ENCODE results near the gene DMWD.
"Not testable (repeated sequence)": the region's sequence is repeated elsewhere in the genome, so short reads cannot be mapped to it uniquely, and the experiment has no call there.

The DMWD gene

GRCh38 chr19:45815481-45816216 is 23.0 kb upstream of the DMWD start:
- no peak for DNase-seq (ENCODE audit: low spot score)

- DNase-seq (ENCODE audit: low spot score): no peak
These were observed 22.3 kb upstream of the DMWD start, which contains the start of gene RSPH6A for GRCh38 chr19:45814851-45815480. RSPH6A (minus strand) TSS chr19:45815308; CDS start chr19:45815176, 132 bp downstream.

DNA sequence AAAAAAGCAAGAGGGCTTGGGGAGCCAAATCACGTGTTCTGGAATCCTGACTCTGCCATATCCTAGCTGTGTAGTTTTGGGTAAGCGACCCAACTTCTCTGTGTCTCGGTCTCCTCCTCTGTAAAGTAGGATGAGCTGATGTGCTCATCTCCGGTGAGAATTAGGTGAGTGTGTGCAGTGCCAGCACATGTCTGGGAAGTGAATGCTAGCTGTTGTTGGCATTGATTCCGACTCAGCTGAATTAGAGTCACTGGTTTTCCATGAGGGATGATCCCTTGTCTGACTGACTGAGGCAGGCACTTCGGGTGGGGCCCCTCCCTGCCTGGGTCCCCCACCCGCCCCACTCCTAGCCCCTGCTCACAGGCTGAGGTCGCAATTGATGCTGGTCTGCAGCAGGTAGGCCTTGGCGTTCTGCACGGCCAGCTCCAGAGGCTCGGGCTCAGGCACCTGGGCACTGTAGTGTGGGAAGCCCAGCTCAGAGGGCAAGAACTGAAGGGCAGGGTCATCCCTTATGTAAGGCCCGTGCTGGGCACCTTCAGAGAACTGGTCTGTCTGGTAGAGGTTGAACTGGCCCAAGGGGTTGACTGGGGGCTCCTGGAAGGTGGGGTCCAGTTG is 21.6 kb upstream of the DMWD start:
- no peak for DNase-seq (ENCODE audit: low spot score)

DNA sequence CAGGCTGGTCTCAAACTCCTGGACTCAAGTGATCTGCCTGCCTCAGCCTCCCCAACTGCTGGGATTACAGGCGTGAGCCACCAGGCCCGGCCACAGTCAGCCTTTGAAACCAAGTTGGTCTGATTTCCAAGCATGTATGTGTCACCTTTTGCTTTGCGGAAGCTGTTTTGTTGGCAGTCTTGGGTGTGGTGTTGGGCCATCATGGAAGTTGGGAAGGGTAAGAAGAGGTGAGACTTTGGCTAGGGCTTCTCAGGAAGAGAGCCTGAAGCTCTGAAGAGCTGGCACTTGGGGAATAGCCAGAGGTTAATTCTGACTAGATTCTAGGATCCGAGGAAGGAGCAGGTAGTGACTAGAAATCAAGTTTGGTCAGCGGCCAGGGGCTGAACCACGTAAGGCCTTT is 19.7 kb upstream of the DMWD start:
- no peak for DNase-seq (ENCODE audit: low spot score)

GRCh38 chr19:45809643-45810159 is 17.1 kb upstream of the DMWD start:
- no peak for DNase-seq (ENCODE audit: low spot score)

GRCh38 chr19:45805719-45806118 is 13.1 kb upstream of the DMWD start:
- DNase-seq (ENCODE audit: low spot score): no peak

GRCh38 chr19:45804959-45805230 is 12.2 kb upstream of the DMWD start:
- no peak for DNase-seq (ENCODE audit: low spot score)

DNA sequence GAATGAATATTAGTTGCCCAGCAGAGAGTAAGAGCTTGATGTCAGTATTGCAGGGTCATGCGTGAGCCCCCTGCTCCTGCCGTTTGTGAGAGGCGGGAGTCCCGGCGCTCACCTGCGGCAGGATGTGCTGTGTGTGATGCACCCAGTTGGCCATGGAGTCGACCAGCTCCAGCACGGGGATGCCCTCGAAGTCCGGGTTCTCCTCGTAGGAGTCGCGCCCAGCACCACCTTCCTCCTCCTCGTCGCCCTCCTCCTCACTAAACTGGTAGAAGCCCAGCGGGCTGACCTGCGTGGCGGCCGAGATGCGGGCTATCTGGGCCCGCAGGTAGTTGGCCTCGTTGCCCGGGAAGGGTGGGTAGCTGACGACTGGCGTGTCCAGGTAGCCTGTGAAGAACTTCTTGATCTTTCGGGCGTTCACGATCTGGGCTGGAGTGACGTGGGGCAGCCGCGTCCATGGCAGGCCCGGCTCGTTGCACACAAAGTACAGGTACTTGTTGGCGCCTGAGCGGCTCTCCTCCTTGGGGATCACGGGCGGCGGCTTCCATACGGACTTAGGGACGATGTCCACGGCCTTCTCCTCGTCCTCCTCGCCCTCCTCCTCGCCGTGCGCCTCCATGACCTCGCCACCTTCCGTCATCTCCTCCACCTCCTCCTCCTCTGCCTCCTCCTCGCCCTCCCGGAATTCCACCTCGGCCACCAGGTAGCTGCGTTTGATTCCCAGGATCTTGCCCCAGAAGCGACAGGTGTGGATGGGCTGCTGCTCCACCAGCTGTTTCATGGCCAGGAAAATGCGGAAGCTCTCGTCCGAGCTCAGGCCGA is 11.7 kb upstream of the DMWD start:
- DNase-seq (ENCODE audit: low spot score): no peak

DNA sequence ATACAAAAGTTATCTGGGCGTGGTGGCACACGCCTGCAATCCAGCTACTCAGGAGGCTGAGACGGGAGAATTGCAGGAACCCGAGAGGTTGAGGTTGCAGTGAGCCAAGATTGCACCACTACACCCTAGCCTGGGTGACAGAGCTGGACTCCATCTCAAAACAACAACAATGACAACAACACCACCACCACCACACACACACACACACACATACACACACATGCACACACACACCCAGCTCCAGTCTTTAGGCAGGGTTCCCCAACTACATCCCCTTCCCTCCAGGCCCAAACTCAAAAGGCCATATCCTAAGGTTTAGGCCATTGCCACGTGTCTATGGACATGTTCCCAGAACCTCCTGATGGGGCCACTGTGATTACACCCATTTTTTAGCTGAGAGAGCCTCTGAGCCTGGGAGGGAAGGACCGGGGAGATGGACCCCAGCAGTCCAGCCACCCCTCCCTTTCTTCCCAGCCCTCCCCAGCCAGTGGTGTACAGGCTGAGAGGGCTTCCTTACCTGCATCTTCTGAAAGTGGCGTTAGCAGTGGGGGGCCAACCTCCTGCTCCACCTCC is 9.0 kb upstream of the DMWD start:
- no peak for DNase-seq (ENCODE audit: low spot score)

GRCh38 chr19:45800070-45800553 is 7.5 kb upstream of the DMWD start:
- no peak for DNase-seq (ENCODE audit: low spot score)

DNA sequence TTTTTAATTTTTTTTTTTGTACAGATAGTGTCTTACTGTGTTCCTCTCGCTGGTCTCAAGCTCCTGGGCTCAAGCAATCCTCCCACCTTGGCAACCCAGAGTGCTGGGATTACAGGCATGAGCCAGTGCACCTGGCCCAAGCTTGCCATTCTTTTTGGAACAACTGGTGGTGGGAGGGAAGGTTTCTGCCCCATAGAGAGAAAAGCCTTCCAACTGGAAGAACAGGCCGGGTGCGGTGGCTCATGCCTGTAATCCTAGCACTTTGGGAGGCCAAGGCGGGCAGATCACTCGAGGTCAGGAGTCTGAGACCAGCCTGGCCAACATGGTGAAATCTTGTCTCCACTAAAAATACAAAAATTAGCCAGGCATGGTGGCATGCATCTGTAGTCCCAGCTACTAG is 6.9 kb upstream of the DMWD start:
- not testable (repeated sequence) for DNase-seq (ENCODE audit: low spot score)

- peak; percentile 86 for DNase-seq (ENCODE audit: low spot score)
These were observed 6.4 kb upstream of the DMWD start for GRCh38 chr19:45798995-45799517.

DNA sequence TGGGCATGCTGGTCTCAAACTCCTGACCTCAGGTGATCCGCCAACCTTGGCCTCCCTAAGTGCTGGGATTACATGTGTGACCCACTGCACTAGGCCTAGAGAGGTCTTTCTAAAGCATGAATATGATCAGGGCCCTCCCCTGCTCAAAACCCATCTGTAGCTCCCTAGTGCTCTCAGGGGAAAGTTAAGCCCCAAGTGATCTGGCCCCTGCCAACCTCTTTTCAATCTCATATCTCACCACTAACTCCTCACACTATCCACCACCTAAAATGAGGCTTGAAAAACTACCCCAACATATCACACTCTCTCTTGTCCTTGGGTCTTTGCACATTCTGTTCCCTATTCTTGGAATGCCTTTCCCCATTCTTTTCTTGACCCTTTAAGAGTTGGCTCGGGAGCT is 2.0 kb upstream of the DMWD start:
- DNase-seq (ENCODE audit: low spot score): no peak

- no peak for DNase-seq (ENCODE audit: low spot score)
These were observed 1.2 kb upstream of the DMWD start for GRCh38 chr19:45793876-45794275.

DNA sequence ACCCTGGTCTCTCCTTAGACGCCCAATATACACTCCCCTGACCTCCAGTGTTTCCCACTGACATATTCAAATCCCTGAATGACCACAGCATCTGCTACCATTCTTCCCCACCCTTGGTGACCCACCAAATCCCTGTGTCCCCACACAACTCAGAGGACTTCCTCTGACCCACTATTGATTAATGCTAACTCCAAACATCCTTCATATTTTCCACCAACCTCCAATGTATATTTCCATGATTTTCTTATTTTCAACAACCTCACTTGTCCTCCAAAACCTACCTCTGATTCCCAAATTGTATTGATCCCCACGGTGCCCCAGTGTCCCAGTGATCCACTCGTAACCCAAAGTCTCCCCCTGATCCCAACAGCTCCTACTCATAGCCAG is 526 bp upstream of the DMWD start:
- no peak for DNase-seq (ENCODE audit: low spot score)

- DNase-seq (ENCODE audit: low spot score): no peak
These were observed 738 bp downstream of the DMWD start for GRCh38 chr19:45791744-45792469.

- no peak for DNase-seq (ENCODE audit: low spot score)
These were observed 1.7 kb downstream of the DMWD start for GRCh38 chr19:45790942-45791341.

GRCh38 chr19:45789035-45789786 is 3.4 kb downstream of the DMWD start:
- no peak for DNase-seq (ENCODE audit: low spot score)

DNA sequence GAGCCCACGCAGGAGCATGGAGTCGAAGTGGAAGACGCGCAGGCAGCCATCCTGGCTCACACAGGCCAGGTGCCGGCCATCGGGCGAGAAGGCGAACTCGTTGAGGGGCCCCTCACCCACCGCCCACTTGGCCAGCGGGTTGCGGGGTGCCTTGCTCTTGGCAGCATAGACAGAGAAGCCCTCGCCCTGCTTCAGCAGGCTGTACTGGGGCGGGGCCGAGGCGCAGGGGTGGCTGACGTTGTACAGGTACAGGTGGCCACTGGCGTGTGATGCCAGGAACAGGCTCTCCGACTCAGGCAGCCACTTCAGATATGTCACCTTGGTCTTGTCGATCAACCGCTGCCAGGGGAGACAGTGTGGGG is 6.1 kb downstream of the DMWD start:
- DNase-seq (ENCODE audit: low spot score): no peak

DNA sequence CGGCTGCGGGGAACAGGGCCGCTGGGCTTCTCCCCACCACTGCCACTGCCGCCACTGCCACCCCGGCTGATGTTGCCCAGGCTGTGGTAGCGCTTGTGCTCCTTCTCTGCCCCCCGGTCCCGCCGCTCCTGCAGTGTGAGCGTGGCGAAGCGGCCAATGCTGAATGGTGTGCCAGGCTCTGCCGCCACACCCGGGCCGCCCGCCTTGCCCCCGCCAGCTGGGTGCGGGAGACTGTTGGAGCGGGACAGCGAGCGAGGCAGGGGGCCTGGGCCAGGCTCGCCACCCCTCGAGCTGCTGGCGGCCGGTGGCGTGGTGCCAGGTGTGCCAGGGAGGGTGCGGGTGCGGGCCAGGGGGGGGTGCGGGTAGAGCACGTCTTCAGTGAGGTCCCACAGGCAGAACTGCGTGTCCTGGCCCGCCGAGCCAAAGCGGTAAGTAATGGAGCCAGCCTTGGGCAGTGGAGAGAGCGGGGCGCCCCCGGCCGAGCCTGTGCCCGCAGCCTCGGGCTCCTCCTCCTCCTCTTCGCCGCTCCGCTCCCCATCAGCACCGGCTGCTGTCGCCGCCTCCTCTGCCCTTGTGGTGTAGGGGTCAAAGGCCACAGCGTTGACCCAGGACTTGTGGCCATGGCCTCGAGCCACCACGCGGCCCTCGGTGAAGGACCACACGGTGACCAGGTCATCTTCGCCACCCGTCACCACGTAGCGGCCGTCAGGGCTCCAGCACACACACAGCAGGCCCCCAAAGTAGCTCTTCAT is 6.7 kb downstream of the DMWD start:
- DNase-seq (ENCODE audit: low spot score): no peak
